Panc1 (cell line): Measurements from ENCODE around the gene GRAMD1B.

Experiments used
- CTCF ChIP-seq: fragments of 450-650 bp; IDR thresholded peaks from 2 replicates; pipeline ENCODE4 v1.5.1; 2017; ENCODE audit warnings: mild to moderate bottlenecking
- POLR2AphosphoS5 ChIP-seq: IDR thresholded peaks from 2 replicates; pipeline ENCODE4 v1.6.1; 2012; ENCODE audit warnings: mild to moderate bottlenecking, low read depth, low read length, moderate library complexity

GRCh38 chr11:123597859-123598258 is 167.8 kb downstream of the GRAMD1B start:
- TF ChIP-seq CTCF = no peak
- TF ChIP-seq POLR2AphosphoS5 = no peak
